Measurements from ENCODE around the gene OR9Q1.
"Not testable (repeated sequence)": the region's sequence is repeated elsewhere in the genome, so short reads cannot be mapped to it uniquely, and the experiment has no call there.

The OR9Q1 gene, protein sequence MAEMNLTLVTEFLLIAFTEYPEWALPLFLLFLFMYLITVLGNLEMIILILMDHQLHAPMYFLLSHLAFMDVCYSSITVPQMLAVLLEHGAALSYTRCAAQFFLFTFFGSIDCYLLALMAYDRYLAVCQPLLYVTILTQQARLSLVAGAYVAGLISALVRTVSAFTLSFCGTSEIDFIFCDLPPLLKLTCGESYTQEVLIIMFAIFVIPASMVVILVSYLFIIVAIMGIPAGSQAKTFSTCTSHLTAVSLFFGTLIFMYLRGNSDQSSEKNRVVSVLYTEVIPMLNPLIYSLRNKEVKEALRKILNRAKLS

DNA sequence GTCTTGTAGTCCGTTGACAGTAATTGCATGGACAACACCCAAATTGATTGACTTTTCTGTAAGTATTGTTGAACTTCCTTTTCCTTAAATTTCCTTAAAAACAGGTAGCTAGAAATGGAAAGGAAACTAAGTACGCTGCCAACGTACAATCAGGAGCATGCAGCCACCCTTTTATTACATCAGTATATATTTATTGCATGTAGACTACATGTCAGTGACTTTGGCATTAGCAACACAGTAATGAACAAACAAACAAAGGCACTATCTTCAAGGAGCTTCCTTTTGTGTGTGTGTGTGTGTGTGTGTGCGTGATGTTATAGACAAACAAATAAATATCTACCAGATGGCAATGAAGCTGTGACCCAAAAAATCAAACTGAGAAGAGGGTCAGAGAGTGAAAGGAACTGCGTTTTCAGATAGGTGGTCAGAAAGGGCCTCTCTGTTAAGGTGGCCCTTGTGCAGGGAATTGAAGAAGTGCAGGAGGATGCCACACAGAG, at the start of gene OR9Q1:
Gene OR9Q1, plus strand, starts transcription at position 447 of the 497 bp plus-strand sequence. CDS start 155,564 bp downstream, outside the sequence.
- no peak for DNase-seq

DNA sequence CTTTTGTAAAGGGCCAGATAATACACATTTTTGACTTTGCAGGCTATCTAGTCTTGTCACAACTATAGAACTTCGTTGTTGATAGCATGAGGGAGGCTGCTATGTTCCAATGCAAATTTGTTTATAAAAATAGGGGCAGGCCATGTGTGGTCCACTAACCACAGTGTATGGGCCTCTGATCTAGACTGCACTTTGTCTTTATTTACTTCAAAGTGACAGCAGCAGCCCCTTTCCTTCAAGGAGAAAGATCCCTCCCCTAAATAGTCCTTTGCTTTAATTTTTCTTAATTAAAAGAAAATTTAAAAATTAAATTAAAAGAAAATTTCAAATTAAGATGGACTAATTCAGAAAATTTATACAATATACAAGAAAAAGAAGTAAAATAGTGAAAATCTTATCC, 49.5 kb upstream of the OR9Q1 start:
- no peak for DNase-seq

DNA sequence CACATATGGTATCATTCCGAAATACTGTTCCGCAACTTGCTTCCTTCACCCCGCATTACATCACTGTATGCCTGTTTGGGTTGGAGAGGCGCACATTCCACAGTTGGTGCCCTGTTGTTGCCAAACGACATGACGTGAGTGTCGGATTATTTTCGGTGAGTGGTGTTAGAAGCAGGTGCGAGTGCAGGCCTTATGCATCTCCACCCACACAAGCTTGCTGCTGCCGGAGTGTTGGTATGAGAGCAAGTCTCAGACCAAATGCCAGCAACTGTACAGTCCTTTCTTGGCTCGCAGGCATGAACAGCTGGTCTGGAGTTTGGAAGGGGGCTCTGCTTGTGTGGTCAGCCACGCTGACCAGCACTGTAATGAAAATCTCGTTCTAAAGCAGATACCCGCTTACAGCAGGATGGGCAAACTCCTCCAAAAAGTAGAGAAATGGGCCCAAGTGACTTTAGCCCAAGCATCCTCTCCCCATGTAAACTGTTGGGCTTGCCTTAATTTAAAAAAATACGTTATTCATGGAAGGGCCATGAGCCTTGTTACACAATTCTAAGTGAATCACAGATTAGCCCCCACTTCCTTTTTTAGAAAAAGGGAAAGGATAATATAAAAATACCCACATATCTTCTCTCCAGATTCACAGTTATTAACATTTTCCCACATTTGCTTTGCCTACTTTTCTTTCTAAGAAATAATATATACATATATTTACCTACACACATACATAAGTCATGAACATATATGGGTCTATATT, 48.7 kb upstream of the OR9Q1 start:
- no peak for DNase-seq

DNA sequence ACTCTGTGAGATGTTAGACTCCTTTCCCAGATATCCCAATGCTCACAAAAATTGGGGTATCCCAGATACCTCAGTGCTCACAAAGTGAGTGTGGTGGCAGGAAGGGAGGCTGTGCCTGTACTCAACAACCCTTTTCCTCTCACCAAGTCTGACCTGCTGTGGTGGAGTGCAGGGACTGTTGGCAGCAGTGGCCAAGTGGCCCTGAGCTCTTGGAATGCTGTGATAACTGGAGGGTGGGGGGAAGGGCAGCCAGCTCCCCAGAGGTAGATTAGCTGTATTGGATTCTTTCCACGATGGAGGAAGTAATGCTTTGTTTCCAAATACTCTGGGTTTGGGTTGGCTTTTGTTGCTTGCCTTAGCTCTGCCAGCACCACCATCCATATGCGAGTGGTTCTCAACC, 46.0 kb upstream of the OR9Q1 start:
- no peak for DNase-seq

DNA sequence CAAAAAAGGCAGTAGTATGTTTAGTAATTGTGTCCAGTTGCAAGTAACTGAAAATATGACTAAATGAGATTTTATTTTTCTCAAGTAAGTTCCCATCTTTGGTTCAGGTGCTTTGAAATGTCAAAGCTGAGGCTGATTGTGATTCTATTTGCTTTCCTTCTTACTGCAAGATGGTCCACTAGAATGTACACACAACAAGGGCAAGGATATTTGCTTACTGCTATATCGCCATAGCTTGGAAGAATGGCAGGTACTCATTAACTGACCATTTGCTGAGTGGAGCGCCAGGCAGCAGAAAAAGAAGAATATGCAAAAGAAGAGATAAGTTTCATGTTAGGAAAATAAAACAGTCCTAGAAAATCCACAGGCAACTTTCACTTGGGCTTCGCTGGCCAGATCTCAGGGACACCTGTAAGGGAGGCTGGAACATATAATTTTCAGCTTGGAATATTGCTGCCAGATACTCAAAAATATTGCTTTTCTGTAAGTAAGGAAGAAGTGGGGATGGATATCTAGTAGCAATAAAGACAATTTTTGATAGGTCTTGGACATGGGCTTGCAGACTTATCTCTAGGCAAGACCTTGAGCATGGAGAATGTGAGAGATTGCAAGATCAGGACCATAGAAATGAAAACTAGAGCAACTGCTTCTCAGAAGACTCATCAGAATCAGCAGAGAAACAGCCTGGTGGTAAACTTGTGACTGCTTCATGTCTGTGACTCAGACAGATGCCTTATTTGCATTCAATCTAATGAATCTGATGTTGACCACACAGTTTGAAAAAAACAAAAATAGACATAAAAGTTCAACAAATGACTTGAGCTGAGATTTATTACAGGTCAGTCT, 44.8 kb upstream of the OR9Q1 start:
- no peak for DNase-seq

DNA sequence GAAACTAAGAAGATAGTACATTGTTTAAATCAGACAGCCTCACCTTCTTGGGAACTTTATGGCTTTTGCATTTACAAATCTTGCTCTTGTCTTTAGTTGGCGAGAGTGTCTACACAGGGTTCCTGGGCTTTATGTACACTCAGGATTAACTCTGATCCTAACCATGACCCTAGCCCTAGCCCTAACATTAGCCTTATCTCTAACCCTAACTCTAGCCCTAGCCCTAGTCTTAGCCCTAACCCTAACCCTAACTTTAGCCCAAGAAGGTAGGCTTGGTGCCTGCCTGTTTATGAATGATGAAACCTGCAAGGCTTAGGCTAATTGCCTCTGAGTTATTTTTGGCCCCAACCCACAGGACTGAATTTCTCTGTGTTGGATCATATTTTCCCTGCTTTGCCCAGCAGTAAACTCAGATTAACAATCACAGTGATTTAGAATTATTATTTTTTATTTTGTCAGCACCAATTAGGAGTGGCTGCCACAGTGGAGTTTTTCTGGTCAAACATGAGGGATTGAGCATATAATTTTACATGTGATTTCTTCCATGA, 44.1 kb upstream of the OR9Q1 start:
- DNase-seq = no peak

DNA sequence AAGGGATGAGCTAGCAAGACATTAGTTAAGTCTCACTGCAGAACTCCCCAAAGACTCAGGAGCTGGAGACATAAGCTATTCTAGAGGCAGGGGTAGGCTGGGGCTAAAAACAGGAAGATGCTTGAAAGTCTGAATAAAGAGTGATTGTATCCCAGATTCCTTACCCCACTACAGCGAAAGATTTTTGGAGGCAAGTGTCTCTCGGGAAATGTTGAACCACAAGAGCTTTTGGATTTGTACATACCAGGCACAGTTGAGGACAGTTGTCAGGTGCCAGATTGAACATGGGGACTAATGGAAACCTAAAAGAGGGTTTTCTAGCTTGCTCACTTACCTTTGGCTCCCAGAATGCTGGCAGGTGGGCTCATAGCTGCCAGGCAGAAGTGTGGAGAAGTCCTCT, 43.5 kb upstream of the OR9Q1 start:
- no peak for DNase-seq

DNA sequence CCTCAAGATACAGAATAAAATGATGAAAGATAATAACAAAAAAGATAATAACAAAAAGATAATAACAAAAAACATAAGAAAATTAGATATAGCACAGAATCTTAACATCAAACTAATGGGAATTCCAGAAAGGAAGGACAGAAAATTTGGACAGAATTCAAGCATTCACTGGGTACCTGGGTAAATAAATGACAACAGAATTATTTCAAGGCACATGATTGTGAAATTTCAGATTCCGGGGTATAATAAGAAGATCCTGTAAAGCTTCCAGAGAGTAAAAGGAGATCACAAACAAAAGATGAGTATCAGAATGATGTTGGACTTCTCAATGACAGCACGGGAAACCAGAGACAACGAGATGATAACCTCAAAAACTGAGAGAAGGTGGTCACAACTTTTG, 42.1 kb upstream of the OR9Q1 start:
- no peak for DNase-seq

DNA sequence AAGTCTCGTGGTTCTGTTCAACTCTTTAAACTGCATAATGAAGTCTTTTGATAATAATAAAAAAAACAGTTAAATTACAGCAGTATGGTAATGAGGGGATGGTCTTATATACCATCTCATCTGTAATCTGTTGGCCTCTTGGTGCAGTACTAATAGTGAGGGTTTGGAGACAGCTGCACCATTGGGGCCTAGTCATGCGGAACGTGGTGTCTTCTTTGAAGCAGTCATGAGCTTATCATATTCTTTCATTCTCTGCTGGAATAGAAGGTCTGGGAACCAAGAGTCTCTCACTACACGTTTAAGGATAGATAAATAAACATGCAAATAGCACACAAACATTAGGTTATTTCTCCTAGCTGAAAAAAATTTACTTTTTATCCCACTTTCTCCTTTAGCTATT, 40.9 kb upstream of the OR9Q1 start:
- no peak for DNase-seq

DNA sequence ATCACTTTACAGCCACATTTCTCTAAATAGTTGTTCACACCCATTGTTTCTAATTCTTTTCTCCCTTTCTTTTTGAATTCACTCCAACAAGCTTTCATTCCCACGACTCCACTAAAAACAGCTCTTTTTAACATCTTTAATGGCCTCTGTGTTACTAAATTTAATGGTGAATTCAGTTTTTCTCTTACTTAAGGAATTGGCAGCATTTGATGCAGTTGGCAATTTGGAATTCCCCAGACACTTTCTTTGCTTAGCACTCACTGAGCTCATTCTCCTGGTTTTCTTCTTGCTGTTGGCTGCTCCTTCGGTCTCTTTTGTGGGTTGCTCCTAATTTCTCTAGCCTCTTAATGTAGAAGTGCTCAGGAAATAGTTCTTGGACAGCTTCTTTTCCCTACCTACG, 40.5 kb upstream of the OR9Q1 start:
- DNase-seq = no peak

DNA sequence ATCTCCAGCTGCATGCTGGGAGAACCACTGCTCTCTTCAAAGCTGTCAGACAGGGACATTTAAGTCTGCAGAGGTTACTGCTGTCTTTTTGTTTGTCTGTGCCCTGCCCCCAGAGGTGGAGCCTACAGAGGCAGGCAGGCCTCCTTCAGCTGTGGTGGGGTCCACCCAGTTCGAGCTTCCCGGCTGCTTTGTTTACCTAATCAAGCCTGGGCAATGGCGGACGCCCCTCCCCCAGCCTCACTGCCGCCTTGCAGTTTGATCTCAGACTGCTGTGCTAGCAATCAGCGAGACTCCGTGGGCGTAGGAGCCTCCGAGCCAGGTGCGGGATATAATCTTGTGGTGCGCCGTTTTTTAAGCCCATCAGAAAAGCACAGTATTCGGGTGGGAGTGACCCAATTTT, 24.2 kb upstream of the OR9Q1 start:
- not testable (repeated sequence) for DNase-seq

DNA sequence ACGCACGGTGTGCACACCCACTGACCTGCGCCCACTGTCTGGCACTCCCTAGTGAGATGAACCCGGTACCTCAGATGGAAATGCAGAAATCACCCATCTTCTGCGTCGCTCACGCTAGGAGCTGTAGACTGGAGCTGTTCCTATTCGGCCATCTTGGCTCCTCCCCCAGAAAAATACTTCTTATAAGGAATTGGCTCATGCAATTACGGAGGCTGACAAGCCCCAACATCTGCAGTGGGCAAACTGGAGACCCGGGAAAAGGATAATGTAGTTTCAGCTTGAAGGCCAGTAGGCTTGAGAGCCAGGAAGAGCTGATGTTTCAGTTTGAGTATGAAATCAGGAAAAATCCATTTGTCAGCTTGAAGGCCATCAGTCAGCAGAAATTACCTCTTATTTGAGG, 23.7 kb upstream of the OR9Q1 start:
- DNase-seq = not testable (repeated sequence)

DNA sequence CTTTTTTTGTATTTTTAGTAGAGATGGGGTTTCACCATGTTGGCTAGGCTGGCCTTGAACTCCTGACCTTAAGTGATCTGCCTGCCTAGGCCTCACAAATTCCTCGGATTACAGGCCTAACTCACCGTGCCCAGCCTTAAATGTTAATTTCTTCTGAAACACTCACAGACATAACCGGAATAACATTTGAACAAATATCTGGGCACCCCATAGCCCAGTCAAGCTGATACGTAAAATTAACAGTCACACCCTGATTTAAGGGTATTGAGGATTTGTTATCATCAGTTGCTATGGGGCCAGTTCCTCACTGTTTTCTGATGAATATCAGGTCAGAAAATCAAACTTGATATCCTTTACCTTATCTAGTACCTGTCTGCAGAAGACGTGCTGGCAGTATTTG, 23.0 kb upstream of the OR9Q1 start:
- no peak for DNase-seq

DNA sequence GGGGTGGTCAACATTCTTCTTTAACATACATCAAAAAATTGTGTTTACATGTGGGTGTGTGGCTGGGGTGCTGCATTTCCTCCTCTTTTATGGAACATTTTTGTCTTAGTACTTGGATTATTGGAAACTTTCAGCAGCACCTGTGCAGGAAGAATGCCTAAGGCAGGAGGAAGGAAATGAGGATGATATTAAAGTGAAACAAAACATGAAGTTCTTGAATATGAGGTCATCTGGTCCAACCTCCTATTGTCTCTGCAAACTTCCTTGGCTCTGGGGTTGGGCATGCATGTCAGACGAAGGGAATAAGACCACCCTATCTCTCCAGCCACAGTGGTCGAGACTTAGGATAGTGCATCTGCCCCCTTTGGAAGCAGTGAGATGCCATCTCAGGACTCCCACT, 20.6 kb upstream of the OR9Q1 start:
- no peak for DNase-seq

DNA sequence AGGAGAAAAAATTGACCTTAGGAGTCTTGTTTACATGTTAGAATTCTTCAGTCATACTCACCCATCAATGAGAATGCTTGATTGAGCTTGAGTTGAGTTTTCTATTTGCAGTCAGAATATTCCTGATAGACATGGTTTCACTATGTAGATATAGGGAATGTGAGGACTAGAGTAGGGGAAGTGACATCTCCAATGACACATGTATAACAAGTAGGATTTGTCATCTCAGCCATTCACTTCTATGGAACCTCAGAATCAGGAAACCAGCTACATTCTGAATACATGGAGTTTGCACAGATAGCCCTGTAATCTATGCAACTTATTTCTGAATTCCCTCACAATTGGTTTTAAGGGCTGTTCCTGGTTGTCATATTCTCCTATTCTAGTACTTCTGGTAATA, 20.1 kb upstream of the OR9Q1 start:
- DNase-seq = no peak

DNA sequence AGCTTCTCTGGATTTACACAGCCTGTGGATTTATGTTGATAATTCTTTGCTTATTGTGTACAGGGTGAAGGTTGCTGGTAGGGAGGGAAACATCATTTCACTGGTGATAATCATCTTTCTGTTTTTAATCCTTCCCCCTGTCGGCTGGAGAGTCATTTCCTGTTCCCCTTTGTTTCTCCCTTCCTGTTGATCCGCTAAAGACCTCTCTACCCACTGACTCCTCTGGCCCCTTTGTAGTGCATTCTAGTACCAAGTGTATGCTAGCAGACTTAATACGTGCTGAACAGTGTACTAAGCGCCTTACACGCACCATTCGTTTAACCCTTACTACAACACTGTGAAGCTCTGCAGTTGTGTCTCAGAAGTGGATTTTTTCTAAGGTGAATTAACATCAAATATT, 19.0 kb upstream of the OR9Q1 start:
- no peak for DNase-seq

DNA sequence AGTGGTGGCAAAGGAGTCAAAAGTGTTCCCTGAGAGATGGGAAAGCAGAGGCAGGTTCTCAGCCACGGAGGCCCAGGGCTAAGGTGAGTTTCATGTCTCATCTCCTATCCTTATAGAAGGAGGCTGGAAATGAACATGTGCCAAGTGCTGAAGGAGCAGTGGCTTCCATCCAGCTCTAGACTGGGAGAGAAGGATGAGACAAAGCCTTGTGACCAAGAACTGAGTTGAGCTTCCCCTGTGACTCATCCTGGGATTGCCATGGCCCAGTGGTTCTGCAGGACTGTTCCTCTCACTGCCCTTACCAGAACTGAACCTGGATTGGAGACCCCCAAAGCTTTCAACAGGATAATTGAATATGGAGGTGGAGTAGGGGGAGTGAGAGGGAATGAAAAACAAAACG, 16.7 kb upstream of the OR9Q1 start:
- DNase-seq = no peak

DNA sequence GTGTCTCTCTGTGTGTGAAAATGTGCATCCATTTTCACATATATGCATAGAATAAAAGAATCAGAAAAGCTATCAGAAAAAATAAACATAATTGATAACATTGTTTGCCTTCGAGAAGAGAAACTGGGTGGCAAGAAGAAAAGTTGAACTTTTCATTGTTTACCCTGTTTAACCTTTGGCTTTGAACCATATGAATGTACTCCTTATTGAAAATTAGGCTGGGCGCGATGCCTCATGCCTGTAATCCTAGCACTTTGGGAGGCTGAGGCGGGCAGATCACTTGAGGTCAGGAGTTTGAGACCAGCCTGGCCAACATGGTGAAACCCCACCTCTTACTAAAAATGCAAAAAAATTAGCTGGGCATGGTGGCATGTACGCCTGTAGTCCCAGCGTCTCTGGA, 11.9 kb upstream of the OR9Q1 start:
- DNase-seq = no peak

DNA sequence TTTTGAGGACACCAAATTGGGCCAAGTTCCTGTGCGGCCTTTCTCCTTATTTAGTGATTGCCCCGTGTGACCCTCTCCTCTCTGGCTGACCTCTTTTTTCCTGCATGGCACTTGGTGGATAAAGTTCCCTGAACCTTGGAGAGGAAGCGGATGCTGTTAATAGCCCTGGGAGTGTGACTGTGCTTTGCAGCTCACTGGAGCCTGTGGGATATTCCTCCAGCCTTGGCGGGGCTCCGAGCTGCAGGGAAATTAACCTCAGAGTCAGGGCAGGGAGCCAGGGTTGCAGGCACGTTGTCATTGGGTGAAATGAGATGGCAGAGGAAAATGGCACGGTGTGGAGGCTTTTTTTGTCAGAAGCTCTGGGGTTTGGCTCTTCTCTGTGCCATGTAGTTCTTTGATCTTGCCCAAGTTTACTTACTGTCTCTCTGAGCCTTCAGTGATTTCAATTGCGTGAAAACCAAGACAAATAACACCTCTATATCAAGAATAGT, 965 bp downstream of the OR9Q1 start:
- DNase-seq = no peak

DNA sequence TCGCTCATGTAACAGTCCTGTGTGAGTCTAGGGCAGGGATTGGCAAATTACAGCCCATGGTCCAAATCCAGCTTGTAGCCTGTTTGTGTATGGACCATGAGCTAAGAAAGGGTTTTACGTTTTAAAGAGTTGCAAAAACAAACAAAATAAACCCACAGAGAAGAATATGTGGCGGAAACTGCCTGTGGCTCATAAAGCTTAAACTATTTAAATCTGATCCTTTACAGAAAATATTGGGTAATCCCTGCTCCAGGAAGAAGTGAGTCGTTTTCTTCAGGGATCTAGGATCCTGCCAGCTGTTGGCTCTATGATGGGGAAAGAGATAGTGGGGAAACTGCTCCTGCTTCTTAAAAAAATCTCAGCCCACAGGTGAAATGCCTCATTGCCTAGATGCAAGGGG, 3.7 kb downstream of the OR9Q1 start:
- no peak for DNase-seq

DNA sequence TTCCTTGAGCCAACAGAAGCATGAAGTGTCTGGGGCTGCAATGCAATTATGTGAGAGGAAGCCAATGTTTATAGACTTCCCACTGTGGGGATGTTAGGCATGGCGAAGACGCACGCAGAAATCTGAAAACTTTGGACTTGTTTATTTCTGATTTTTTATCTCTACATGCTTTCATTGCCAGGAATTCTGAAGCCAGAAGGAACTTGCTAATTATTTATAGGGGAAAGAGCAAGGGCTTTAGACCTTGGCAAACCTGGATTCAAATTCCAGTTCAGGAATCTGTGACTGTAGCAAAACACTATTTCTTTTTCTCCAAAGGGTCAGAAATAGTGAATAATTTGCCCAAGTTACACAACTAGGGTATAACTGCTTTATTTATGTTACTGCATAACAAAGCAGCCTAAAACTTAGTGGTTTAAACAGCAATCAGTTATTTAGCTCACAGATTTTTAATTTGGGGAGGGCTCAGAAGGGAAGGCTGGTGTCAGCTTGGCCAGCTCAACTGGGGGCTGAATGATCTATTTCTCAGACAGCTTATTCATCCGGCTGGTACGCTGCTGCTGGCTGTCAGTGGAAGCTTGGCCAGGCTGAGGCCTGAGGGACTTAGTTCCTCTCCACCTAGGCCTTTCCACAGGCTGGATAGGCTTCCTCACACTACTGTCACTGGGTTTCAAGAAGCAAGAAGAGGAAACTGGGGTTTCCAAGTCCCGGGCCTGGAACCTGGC, 5.2 kb downstream of the OR9Q1 start:
- no peak for DNase-seq

DNA sequence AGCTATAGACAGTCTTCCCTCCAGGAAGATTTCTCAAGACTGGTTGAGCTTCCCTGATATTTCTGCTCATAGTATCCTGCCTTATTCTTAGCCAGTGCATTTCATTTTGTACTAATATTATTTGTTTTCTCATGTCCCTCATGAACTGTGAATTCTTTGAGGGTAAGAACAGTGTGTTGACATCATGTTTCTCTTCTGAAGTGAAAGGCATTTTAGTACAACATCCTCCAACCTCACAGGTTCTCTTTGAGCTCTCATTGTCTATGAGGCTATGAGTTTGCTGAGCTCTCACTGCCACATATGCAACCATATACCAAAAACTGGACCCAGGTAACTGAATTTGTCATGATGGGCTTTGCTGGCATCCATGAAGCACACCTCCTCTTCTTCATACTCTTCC, 7.0 kb downstream of the OR9Q1 start, which contains the start of gene OR6Q1:
Gene OR6Q1, plus strand, starts transcription at position 301 of the 400 bp plus-strand sequence. Its CDS starts 0 bp downstream, at position 301.
- DNase-seq = no peak

Measured in NK-92 treated with Interleukin-12 subunit alpha and Interleukin-12 subunit beta, amount 100 ng/mL, for 24 hours (cell line).